HK-2 (cell line): Measurements from ENCODE around the gene MYF5.

Experiments
- DNase-seq: peaks from one replicate; pipeline ENCODE4 v3.0.0-alpha.2; 2018; ENCODE audit not compliant: unreplicated experiment

Gene MYF5

DNA sequence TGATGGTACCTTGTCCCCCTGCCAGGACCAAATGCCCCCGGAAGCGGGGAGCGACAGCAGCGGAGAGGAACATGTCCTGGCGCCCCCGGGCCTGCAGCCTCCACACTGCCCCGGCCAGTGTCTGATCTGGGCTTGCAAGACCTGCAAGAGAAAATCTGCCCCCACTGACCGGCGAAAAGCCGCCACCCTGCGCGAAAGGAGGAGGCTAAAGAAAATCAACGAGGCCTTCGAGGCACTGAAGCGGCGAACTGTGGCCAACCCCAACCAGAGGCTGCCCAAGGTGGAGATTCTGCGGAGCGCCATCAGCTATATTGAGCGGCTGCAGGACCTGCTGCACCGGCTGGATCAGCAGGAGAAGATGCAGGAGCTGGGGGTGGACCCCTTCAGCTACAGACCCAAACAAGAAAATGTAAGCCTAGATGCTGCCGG is 8.9 kb upstream of the MYF5 start:
- no peak for DNase-seq

DNA sequence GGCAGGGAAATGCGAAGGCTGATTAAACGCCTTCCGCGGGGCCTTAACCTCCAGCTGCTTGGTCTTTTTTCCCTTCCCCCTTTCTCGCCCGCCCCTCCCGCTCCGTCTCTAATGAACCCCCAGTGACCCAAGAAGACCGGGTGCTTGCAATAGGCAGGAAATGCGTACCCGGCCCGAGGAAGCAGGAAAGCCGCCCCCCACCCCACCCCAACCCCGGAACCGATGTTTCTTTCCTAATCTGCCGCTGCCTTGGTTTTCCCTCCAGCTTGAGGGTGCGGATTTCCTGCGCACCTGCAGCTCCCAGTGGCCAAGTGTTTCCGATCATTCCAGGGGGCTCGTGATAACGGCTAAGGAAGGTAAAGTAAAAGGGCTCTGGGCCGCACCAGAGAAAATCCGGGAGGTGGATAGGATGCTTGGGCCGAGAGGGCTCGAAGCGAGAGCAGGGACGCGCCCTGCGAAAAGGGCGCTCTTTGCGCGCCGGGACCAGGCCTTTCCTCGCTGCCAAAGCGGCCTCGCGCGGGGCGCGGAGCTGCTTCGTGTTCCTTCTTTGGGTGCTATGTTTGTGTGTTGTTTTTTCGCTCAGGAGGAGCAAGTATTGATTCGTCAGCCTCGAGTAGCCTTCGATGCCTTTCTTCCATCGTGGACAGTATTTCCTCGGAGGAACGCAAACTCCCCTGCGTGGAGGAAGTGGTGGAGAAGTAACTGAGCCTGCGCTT is 8.3 kb upstream of the MYF5 start:
- DNase-seq: no peak

DNA sequence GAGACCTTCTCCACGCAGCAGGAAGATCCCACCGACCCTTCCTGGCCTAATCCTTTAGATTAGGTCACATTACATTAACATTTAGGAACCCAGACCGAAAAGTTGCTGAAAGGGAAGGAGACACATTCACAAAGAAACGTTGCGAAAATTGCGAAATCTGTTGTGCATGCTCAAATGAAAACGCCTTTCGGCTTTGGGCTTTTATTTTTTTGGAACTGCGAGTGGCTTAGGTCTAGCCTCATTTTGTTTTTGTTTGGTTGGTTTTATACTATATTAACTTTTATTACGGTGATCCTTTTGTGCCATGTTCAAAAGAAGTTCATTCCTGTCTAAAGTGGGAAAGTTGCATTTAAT is 7.8 kb upstream of the MYF5 start:
- no peak for DNase-seq

DNA sequence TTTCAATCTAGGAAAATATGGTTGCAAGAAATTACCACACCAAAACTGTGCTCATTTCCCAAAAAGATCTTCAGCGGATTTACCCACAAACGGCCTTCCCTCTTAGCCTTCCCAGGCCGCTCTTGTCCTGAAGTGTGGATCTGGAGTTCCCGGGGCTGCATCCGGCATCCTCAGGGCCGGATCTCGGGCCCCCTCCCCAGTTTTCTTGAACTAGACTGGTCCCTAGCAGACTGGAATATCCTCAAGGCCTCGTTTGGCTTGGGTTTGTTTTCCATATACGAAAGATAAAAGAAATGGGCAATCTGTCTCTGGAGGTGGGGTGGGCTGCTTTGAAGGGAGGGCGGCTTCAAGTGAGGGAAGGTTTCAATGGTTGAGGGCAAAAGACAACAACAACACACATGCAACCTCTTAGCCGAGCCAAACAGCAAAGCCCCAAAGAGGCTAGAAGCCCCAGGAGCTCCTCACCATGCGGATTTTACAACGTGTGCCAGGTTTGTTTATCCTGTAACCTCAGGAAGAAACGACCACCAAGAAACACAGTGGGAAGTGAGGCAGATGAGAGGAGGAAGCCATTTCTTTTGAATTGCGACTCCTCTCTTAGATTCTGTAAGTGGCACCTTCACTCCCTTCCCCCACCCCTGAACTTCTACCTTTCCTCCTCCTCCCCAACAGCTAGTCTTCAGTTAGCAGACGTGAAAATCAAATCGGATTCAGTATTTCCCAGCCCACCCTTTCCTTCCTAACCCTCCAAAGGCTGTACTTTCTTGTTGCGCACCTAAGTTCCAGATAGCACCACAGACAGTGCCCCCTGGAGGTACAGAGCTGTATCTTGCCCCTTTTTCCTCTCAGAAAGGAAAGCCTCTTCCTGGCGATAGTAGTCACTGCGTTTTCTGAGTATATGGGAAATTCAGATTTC is 6.6 kb upstream of the MYF5 start:
- no peak for DNase-seq

DNA sequence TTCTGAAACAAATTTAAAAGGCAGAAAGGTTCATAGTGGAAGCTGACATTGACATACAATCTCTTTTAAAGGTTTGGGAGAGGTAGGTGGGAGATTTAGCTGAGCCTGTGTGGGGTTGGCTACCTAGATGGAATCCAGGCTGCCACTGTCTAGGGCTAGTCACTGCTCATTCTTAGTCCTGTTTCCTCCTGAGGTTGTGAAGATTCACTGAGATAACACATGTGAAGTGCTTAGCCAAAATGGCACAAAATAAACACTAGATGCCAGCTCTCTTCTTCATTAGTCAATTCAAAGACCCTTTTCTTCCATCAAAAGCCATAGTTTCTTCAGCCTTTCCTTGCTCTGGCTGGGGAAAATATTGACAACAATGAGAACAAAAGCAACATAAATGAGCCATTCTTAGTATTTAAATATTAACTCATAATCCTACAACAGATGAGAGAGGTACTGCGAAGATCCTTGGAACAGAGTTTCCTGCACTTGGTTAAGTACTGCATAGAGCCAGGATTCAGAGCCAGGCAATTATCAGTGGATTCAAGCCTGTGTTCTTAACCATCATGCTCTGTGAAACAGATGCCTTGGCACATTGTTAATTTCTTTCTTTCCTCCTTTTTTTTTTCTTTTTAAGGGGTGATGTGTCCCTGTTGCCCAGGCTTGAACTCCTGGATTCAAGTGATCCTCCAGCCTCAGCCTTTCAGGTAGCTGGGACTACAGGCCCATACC is 5.8 kb upstream of the MYF5 start:
- DNase-seq: no peak

DNA sequence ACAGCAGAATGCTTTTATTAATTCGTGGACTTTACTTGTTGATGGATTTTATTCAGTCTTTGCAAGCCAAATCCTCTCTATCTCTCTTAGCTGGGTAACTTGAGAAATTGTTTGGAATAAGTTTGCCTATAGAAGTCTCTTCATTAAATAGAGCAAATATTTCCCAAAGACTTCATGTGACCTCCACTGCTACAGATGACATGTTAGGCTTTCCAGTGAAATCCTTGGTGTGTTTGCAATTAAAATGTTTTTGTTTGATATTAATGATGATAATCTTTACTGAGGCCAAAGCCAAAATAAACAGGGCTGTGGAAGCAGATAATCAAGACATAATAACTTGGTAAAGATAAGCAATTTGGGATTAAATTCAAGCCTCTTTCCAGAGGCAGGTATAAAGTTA is 4.8 kb upstream of the MYF5 start:
- DNase-seq: no peak

DNA sequence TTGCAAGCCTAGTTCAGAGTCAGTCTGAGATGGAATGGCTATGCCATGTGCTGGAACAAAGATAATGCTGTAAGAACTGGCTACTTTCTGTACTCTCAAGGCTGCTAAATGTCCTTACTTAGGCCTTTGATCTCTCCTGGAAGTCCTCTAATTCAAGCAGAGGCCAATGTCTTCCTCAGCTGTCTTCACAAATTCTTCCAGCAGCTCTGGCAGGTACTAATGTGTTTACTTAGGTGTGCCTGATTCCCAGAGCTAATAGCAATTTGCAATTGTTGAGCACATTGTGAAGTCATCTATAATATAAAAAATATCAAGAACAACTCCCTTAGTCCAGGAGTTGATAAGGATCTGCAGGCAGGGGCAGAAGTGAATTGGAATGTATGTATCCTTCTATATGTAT is 3.8 kb upstream of the MYF5 start:
- no peak for DNase-seq

DNA sequence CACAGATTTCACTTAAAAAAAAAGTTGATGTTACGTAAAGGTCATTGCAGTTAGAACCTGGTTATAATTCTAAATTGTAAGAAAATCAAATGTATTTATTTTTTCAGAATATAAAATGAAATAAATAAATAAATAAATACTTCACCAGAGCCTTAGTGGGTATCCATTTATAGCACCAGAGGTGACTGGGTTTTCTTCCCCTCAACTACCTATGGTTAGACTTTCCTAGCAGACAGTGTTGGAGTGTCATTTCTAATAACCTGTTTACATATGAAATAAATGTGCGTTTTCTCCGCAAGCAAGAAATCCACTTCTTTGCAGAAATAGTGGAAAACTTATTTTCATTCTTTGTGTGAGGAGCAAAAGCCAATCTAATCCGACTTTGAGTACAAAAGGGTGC is 3.3 kb upstream of the MYF5 start:
- no peak for DNase-seq

DNA sequence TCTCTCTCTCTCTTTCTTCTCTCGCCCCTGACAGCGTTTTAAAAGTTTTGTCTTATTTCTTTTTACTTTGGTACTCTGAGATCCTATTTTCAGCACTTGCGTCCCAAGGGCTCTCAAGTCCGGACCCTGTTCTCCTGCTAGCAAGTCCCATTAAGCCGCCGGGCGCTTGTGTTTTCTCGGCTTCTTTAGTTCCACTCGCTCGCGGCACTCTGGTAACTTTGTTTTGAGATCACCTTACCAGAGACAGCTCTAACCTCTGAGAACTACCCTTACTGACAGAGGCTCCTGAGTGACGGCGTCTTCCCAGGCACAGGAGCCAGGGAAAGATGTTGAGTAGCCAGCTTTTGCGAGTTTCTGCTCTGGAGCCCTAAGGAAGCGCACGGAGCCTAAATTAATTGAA is 2.7 kb upstream of the MYF5 start:
- DNase-seq: no peak

DNA sequence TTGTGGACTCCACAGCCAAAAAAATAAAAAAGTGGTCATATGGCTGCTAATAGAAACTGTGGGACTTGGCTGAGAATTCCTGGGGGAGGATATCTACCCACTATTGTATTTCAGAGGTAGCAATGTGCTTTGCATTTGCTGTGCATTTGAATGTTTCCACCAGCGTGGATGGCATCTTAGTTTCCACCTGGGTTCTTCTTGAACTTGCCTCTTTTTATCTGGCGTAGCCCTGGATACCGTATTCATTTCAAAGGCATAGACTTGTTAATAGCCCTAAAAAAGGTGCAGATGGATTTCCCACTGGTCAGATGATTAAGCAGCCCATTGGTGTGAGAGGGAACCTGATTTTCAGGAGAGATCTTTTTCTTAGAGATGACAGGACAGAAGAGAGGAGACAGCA is 1.9 kb upstream of the MYF5 start:
- no peak for DNase-seq

DNA sequence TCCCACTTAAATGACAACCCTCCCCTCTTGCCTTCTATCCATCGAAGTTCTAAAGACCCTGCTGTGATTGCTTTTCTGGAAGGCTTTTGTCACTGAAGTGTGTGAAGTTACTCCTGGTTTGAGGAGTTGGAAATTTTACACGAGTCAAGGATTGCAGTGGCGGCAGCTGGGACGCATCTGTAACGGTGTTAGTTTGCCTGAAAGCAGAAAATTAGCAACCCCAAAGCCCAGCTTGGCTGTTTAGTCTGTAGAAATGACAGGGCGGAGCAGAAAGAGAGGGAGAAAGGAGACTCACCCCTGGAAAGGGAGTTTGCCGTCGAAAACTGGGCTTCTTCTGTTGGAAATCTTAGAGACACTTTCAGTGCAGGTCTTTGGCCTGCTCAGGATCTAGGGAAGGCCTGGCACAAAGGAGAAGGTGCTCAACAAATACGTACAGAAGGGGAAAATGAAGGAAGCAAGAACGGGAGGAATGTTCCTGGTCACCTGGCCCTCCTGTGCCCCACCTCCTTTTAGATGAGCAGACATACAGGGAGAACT is 931 bp upstream of the MYF5 start:
- DNase-seq: no peak

DNA sequence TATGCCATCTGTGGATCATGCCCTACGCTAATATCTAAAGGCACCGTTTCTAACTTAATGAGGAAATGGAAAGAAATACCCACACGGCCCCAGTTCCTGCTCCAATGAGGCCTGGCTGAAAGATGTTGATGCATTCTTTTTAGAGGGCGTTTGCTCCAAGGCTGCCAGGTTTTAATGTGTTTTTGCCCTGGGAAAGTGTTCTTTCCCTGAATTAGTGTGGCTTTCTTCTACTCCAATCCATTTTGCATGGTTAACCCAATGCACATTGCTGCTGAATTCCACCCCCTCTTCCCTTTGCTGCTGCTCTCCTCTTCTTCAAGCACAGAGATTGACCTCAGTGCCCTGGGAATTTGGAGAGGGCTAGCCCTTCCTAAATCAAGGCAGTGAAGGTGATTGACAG is 1.1 kb downstream of the MYF5 start:
- DNase-seq: no peak

DNA sequence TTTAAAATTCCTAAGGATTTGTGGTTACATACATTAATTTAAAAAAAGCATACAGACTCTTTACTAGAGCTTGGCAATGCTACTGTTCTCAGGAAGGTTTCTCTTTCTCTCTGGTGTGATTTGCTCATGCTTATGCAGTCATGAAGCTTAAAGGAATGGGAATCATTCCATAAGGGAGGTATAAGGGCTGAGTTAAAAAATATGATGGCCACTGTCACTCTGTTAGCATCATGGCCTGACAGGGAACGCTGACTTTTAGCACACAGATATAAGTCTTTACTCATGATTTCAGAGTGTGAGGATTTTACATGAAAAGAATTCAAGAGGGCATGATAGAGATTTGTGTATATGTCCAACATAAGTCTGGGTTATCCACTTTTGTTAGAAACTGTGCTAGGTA is 3.8 kb downstream of the MYF5 start:
- DNase-seq: no peak

DNA sequence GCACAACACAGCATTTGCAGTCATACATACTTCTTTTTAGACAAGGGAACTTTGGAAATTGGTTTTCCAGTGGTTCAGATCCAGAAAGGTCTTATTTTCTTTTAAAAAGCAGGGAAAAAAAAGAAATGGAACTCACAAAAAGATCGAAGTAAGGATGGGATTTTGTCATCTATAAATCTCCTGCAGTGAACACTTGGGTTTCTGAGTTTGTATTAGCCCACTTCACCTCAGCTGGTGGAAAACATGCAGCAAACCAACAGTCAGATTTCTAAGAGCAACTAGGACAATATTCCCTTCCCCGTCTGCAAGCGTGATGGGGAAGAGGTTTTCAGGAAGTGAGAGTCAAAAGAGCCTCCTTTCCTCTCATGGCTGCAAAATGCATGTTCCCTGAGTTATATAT is 4.6 kb downstream of the MYF5 start:
- DNase-seq: no peak

DNA sequence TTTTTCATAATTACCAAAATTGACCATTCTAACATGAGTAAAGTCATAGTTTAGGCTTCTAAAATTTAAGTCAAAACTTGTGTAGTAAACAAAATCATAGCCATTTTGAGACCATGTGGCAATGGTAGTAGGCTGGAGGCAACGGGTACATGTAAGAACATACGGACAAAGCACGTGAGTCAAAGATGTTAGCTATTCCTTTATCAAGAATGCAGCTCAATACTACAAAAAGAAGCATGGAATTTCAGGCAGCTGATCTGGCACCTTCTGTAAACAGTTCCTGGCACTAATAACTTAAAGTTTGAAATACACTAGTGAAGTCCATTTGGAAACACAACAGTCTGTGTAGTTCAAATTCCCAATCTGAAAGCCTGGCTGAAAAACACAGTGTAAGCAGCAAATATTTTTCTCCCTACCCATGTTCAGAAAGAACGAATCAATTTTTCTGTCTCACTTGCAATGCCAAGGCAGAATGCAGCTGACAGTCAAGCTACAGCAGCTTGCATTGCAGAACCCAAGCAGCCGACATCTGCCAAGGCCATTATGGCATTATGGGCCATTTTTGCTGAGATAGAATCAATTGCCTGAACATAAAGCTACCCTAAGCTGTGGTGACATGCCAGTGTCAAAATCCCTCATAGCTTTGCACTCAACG is 29.3 kb downstream of the MYF5 start:
- no peak for DNase-seq

DNA sequence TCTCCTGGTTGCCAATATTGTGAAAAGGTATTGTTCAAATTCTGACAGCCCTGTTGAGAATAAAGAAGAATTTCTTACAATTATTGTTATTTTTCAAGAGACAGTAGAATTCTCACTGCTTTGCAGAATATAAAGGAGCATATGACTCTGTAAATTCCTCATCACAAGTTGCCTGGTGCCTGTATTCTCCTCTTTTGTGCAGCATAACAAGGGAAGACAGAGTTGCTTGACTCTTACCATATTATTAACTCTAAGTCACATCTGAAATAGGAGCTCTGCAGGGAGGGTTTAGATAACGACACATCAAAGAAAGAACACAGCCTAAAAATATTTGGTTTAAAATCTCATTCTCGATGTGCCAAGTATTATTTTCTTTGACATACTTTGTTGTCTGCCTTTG is 31.1 kb downstream of the MYF5 start:
- no peak for DNase-seq

DNA sequence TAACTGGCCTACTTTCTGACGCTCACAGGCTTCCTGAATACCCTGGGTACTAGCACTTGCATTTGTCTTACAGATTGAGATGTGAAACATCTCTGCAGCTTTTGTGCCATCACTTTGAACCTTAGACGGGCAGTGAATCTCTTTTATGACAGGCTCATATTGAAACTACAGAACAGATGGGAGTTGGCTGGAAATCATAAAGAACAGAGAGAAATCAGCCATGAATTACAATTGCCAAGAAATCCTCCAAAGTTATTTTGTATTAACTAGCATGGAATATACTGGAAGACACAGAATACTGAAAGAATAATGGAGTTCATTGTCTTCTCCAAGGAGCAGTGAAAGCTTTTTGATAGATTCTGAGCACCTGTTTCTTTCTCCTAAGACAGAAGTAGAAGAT is 32.7 kb downstream of the MYF5 start:
- DNase-seq: no peak

DNA sequence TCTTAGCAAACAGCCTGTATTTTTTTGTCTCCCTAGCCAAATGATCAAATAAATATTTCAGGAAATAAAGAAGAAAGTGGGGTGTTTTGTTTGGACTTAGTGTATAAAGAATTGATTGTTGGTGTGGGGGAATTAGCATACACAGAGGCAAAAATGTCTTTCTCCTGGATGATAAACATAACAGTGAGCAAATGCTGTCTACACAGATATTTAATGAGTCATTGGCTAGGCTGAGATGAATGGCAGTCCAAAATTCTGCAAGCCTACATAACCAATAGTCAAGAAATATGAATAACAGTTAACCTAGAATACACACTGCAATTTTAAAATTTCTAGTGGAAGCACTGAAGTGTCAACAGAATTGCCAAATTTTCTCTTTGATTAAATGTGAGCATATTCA is 35.8 kb downstream of the MYF5 start:
- DNase-seq: no peak

DNA sequence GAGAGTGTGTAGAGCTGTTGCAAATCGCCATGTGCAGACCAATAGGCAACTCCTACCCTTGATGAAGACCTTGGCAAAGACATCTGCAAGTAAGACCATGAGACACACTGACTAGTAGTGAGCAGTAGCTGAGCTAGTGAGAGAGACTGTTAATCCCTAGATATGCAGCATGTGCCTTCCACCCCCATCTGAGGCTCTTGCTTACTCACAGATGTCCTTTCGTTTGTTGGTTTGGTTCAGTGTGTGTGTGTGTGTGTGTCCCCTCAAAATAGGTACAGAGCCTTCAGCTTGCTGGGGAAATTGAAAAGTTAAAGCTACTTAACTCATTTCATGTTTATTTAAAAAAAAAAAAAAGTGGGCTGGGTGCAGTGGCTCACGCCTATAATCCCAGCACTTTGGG is 37.6 kb downstream of the MYF5 start:
- no peak for DNase-seq

DNA sequence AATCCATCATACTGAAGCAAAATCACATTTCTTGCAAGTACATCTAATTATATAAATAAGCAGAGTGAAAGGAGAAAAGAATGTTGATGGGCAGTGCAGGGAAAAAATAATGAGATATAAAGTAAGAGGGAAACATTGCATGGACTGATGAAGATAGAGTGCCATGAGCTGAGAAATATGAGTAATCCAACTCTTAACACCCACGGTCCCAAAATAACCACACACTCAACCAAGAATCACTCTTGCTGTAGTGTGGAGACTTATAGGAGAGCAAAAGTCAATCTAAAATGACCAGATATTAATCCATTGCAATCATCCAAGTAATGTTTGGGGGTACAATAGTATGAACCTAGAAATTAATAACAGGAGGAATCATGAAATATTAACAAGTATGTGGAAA is 40.2 kb downstream of the MYF5 start:
- DNase-seq: no peak

DNA sequence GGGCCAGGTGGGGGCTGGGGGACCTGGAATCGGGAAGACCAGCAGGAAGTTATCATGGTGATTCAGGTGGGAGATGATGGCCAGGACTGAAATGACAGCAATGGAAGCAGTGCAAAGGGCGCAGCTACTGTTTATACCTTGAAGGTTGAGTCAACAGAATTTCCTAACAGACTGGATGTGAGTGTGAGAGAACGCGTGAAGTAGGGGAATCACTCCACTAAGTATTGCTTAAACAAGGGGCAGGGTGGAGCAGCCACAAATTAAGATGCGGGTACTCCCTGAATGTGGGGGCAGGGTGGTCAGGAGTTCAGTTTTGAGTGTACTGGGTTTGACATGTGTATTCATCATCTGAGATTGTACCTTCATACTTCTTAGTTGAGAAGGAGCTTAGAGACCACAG is 45.1 kb downstream of the MYF5 start:
- no peak for DNase-seq

DNA sequence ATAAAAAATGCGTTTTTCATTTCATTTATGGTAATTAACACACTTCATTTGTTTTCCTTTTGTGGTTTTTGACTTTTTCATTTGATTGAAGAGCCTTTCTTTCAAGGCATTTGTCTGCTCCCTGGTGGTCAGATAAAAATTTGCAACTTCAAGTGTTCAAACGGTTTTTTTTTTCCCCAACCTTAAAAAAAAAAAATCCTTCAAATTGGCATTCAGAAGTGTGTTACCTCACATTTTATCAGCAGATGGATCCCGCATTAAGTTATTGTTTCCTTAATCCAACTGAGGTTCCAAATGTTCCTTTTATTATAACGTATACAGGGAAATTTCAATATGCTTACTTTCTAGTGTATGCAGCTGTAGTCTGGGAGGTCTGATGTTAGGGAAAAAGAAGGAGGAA is 47.2 kb downstream of the MYF5 start:
- DNase-seq: no peak
